Smooth muscle cell (in vitro differentiated cells): Measurements from ENCODE around the gene HOMER2. TPM values are rescaled to one million over a fixed set of nuclear protein-coding genes. Genes with fewer than 3 reads are reported as not detected.
A peak's percentile ranks its signal among the peaks of the same experiment; 100 is the strongest.

ENCODE experiments used
- DNase-seq: peaks from one replicate; lab custom pipeline; 2025; ENCODE audit not compliant: unreplicated experiment; lab: John Stamatoyannopoulos, UW
- H2AFZ ChIP-seq: fragments of 200-600 bp; sonication (generic); 2 replicates; pipeline ENCODE4 v1.6.0; 2016; ENCODE audit warnings: antibody characterized with exemption, low read depth, mild to moderate bottlenecking
- H3F3A ChIP-seq: fragments of 200-600 bp; sonication (generic); 2 replicates; pipeline ENCODE4 v1.6.0; 2017; ENCODE audit warnings: antibody characterized with exemption, low read depth
- H3K27ac ChIP-seq: fragments of 200-600 bp; sonication (generic); 2 replicates; pipeline ENCODE4 v1.5.1; 2016; ENCODE audit warnings: low read depth, mild to moderate bottlenecking
- H3K27me3 ChIP-seq: fragments of 200-600 bp; sonication (generic); 2 replicates; pipeline ENCODE4 v1.6.1; 2016; ENCODE audit warnings: low read depth, mild to moderate bottlenecking
- H3K36me3 ChIP-seq: fragments of 200-600 bp; sonication (generic); 2 replicates; pipeline ENCODE4 v1.5.1; 2016; ENCODE audit warnings: low read depth
- H3K4me1 ChIP-seq: fragments of 200-600 bp; sonication (generic); 2 replicates; pipeline ENCODE4 v1.5.1; 2016; ENCODE audit warnings: low read depth
- H3K4me2 ChIP-seq: fragments of 200-600 bp; sonication (generic); 2 replicates; pipeline ENCODE4 v1.6.0; 2016; ENCODE audit warnings: mild to moderate bottlenecking
- H3K4me3 ChIP-seq: fragments of 200-600 bp; sonication (generic); 2 replicates; pipeline ENCODE4 v1.5.1; 2016; ENCODE audit warnings: mild to moderate bottlenecking
- H3K79me2 ChIP-seq: fragments of 200-600 bp; sonication (generic); 2 replicates; pipeline ENCODE4 v1.6.0; 2016; ENCODE audit warnings: low read depth, mild to moderate bottlenecking
- H3K9ac ChIP-seq: fragments of 200-600 bp; sonication (generic); 2 replicates; pipeline ENCODE4 v1.6.0; 2016; ENCODE audit warnings: low read depth
- H3K9me3 ChIP-seq: fragments of 200-600 bp; sonication (generic); replicated peaks from 2 replicates; pipeline ENCODE4 v1.5.1; 2016; ENCODE audit warnings: low read depth
- H4K20me1 ChIP-seq: fragments of 200-600 bp; sonication (generic); 2 replicates; pipeline ENCODE4 v1.6.0; 2016; ENCODE audit warnings: low read depth
- CTCF ChIP-seq: fragments of 200-600 bp; sonication (generic); IDR thresholded peaks from 2 replicates; pipeline ENCODE4 v1.5.1; 2017; ENCODE audit warnings: borderline replicate concordance, mild to moderate bottlenecking, antibody characterized with exemption; ENCODE audit not compliant: insufficient read depth, poor library complexity, severe bottlenecking
- WGBS: methylation state at CpG from one replicate; pipeline ENCODE4 v1.1.7; 2016; ENCODE audit warnings: low lambda C conversion rate; 5-methylcytosine and 5-hydroxymethylcytosine counted together
- polyA plus RNA-seq: library from polyadenylated mRNA; unstranded; fragments of >200 nt; fragmentation: Nextera tagmentation; extraction: Ambion mirVana; gene quantifications from 2 replicates; pipeline ENCODE4 v1.2.1, GENCODE V29; 2016
- total RNA-seq: library from RNA; depleted of rRNA; stranded (reverse); fragments of >200 nt; gene quantifications from 2 replicates; pipeline ENCODE4 v1.2.3, GENCODE V29; 2014

HOMER2 gene
- total and polyA plus RNA-seq, 2 experiments from 2014 or later = 3.1 to 18.8 TPM

GRCh38 chr15:82832601-82833361 is 119.7 kb downstream of the HOMER2 start:
- Histone ChIP-seq H3K27me3 (no peaks in the 10 kb centered on the region), H3F3A (no peaks in the 10 kb centered on the region), H4K20me1 (no peaks in the 10 kb centered on the region), H3K9me3 (no peaks in the 10 kb centered on the region), H3K9ac (peak overlapping the region; percentile 63), H2AFZ (no peak overlapping the region), H3K4me1 (no peaks in the 10 kb centered on the region), H3K36me3 (peaks cover 25% of the 10 kb centered on the region), H3K4me3 (no peak overlapping the region), H3K27ac (peak overlapping the region; percentile 91), H3K4me2 (peak overlapping the region; percentile 57), H3K79me2 (no peaks in the 10 kb centered on the region)
- TF ChIP-seq CTCF = no peak
- 50% methylated on average over 13 of the region's 13 CpGs for WGBS
- DNase-seq = no peak

- Histone ChIP-seq H3K36me3 (peaks cover 31% of the 10 kb centered on the region), H3K9ac (peak overlapping the region; percentile 35), H3K4me1 (no peaks in the 10 kb centered on the region), H3K4me3 (no peak overlapping the region), H4K20me1 (no peaks in the 10 kb centered on the region), H3K9me3 (no peaks in the 10 kb centered on the region), H3K27ac (peak overlapping the region; percentile 91), H3K27me3 (no peaks in the 10 kb centered on the region), H3F3A (no peaks in the 10 kb centered on the region), H3K4me2 (peak overlapping the region; percentile 57), H3K79me2 (no peaks in the 10 kb centered on the region), H2AFZ (no peak overlapping the region)
- WGBS = 95% methylated on average over 5 of the region's 5 CpGs
- DNase-seq = no peak
- TF ChIP-seq CTCF = no peak
Measured at GRCh38 chr15:82831894-82832600, 120.5 kb downstream of the HOMER2 start.

GRCh38 chr15:82830427-82831173 is 121.9 kb downstream of the HOMER2 start:
- Histone ChIP-seq H3K27ac (no peak overlapping the region), H2AFZ (no peak overlapping the region), H3K27me3 (no peaks in the 10 kb centered on the region), H4K20me1 (peaks cover 3% of the 10 kb centered on the region), H3K9ac (no peak overlapping the region), H3K4me1 (no peaks in the 10 kb centered on the region), H3K9me3 (no peaks in the 10 kb centered on the region), H3K79me2 (no peaks in the 10 kb centered on the region), H3K4me2 (no peak overlapping the region), H3F3A (no peaks in the 10 kb centered on the region), H3K4me3 (no peak overlapping the region), H3K36me3 (peaks cover 41% of the 10 kb centered on the region)
- TF ChIP-seq CTCF = no peak
- 96% methylated on average over 13 of the region's 18 CpGs for whole genome bisulfite sequencing
- no peak for DNase-seq
